Subcutaneous adipose tissue (tissue), 4 donors: Measurements from ENCODE around the gene CLDN19. TPM values are rescaled to one million over a fixed set of nuclear protein-coding genes. Genes with fewer than 3 reads are reported as not detected.

Source experiments
- CTCF ChIP-seq: fragments of 450-650 bp; IDR thresholded peaks from one replicate; pipeline ENCODE4 v1.5.1; 2016; ENCODE audit warnings: low read depth, mild to moderate bottlenecking, control low read depth, antibody characterized with exemption, moderate library complexity
- total RNA-seq, 4 donors: library from RNA; depleted of rRNA; stranded (reverse); fragments of >200 nt; gene quantifications; one replicate each; pipeline ENCODE4 v1.1.0, GENCODE V29; 2016

Gene CLDN19
- total RNA-seq, 4 donors from 2014 or later, result not detected

GRCh38 chr1:42703888-42704464 lies 36.1 kb downstream of the CLDN19 start:
- no peak for TF ChIP-seq CTCF

- TF ChIP-seq CTCF, result no peak
Measured at GRCh38 chr1:42700006-42700405, 40.0 kb downstream of the CLDN19 start.

GRCh38 chr1:42698081-42698813 lies 41.8 kb downstream of the CLDN19 start:
- TF ChIP-seq CTCF, result no peak

- TF ChIP-seq CTCF, result no peak
Measured at GRCh38 chr1:42692911-42693310, 47.1 kb downstream of the CLDN19 start.

DNA sequence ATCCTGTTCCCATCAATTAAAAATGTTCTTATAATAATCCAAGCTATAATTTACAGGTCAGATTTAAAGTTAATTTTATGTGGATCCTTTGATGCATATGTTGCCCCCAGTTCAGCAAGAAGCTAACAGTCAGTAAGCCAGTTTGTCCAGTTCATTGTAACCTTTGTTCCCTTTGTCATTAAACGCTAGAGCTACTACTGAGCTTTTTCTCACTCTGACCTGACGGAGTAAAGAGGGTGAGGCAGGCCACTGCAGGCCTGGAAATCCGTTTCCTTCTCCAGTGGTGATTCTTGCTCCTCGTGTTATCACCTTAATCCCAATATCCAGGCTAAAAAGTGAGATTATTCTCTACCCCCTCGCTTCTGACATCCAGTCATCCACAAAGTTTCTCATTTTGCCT lies 47.6 kb downstream of the CLDN19 start:
- no peak for TF ChIP-seq CTCF

DNA sequence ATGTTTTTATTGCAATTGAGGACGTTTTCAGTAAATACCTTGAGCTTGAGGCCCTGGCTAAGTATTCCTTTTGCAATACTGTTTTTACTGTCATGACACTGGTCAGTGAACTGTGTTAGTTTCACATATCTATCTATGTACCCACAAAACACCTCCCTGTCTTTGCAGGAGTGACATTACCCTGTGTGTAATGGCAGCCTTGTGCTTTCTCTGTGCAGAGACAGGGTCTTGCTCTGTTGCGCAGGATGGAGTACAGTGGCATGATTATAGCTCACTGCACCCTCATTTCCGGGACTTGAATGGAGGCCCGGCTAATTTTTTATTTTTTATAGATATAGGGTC lies 48.9 kb downstream of the CLDN19 start:
- TF ChIP-seq CTCF, result no peak

DNA sequence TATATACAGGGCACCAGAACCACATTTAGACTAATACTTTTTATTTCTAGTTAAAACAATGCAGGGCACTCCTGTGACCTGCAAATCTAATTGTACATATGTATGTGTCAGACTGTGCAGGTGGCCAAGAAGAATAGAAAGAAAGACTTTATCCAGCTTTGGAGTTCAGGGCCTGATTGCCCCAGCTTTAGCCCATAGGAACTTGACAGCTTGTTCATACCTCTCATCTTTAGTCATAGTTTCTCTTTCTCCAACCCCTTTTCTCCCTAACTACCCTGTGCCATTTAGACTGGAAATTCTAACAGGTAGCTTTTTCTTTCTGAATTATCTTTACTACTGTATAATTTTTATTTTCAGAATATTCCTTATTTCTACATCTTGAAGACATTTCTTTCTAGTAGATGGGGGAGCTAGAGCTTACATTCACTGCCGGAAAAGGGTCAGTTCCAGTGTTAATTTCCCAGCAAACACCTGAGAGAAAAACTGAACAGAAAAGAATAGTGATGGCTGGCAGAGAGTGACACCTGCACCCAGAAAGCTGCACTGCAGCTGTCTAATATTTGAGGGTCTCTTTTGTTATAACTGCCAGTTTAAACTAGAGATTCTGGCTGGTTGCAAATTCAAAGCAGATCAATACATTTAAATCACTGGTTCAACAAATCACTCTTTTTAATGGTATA lies 49.4 kb downstream of the CLDN19 start:
- TF ChIP-seq CTCF, result no peak
